HCT116 (cell line): ENCODE results near the gene MED14. TPM values are rescaled to one million over a fixed set of nuclear protein-coding genes. Genes with fewer than 3 reads are reported as not detected.

Experiments
- ATAC-seq: fragments of 200-7000 bp; cut with Tn5 transposase; 2 replicates; pipeline ENCODE4 v1.9.1; 2020; ENCODE audit warnings: mild to moderate bottlenecking, moderate library complexity
- BruUV-seq: library from RNA; stranded (reverse); fragments of 400-500 nt; replicated peaks from 2 replicates; lab custom pipeline; 2021; lab: Mats Ljungman, UMichigan
- CTCF ChIA-PET: fragments of 300-600 bp; sonication (Branson Sonifier 250); formaldehyde crosslinking; loops from one replicate; lab custom pipeline; 2021; ENCODE audit warnings: antibody characterized with exemption; lab: Charles Lee
- POLR2A ChIA-PET: fragments of 300-600, 350-600 bp; sonication (Branson Sonifier 250); formaldehyde crosslinking; loops from one replicate; lab custom pipeline; 2021; ENCODE audit warnings: antibody characterized with exemption; lab: Charles Lee
- RAD21 ChIA-PET, 2 experiments: fragments of 300-600 bp; sonication (Branson Sonifier 250); formaldehyde crosslinking; loops; one replicate each; lab custom pipeline; 2023; ENCODE audit warnings: low total read pairs in 2 of 2; ENCODE audit not compliant: uncharacterized antibody in 2 of 2, unreplicated experiment in 2 of 2, low non-redundant PET in 1 of 2; lab: Charles Lee
- DNase-seq: peaks from one replicate; pipeline ENCODE4 v3.0.0-alpha.2; 2010; ENCODE audit warnings: low read depth, low spot score
- H2AFZ ChIP-seq: fragments of 200-600 bp; shearing (Covaris generic), sonication (generic); 2 replicates; pipeline ENCODE4 v1.6.1; 2017; ENCODE audit warnings: low read depth, mixed run types, mixed read lengths, antibody characterized with exemption, low read length; ENCODE audit not compliant: poor library complexity, severe bottlenecking
- H3K27ac ChIP-seq: 2 replicates; pipeline ENCODE4 v1.5.1; 2012; ENCODE audit warnings: low read depth, low read length
- H3K27me3 ChIP-seq: fragments of 200-600 bp; sonication (generic); 2 replicates; pipeline ENCODE4 v1.6.1; 2016; ENCODE audit warnings: mixed run types, low read length, mixed read lengths; ENCODE audit not compliant: insufficient read depth
- H3K36me3 ChIP-seq, 2 experiments: fragments of 200-500 bp in 1 of 2; fragments of 200-600 bp in 1 of 2; sonication (Bioruptor generic) in 1 of 2; sonication (generic) in 1 of 2; 2 replicates each; pipeline versions ENCODE4 v1.5.1 to v1.6.1; 2014 to 2016; ENCODE audit warnings: low read length in 2 of 2, inconsistent platforms in 1 of 2, mixed read lengths in 1 of 2, mixed run types in 1 of 2; ENCODE audit not compliant: insufficient read depth in 2 of 2, control insufficient read depth in 1 of 2
- H3K4me1 ChIP-seq, 2 experiments: fragments of 200-600 bp in 1 of 2; sonication (generic) in 1 of 2; 2 replicates each; pipeline versions ENCODE4 v1.5.1 to v1.6.1; 2012 to 2017; ENCODE audit warnings: low read length in 2 of 2, inconsistent platforms in 1 of 2, mild to moderate bottlenecking in 1 of 2, mixed read lengths in 1 of 2, mixed run types in 1 of 2, moderate library complexity in 1 of 2; ENCODE audit not compliant: insufficient read depth in 2 of 2, control insufficient read depth in 1 of 2
- H3K4me2 ChIP-seq: fragments of 200-600 bp; sonication (generic); 2 replicates; pipeline ENCODE4 v1.6.1; 2017; ENCODE audit warnings: mixed run types, low read length, mixed read lengths
- H3K4me3 ChIP-seq, 2 experiments: fragments of 200-600 bp in 1 of 2; sonication (generic) in 1 of 2; replicated peaks in 1 of 2; 2 replicates each; pipeline ENCODE4 v1.5.1; 2011 to 2016; ENCODE audit warnings: low read length in 2 of 2, control low read depth in 1 of 2, low read depth in 1 of 2, mild to moderate bottlenecking in 1 of 2, mixed read lengths in 1 of 2, mixed run types in 1 of 2
- H3K79me2 ChIP-seq: fragments of 200-600 bp; sonication (generic); 2 replicates; pipeline ENCODE4 v1.6.1; 2017; ENCODE audit warnings: mild to moderate bottlenecking, mixed run types, low read length, moderate library complexity, mixed read lengths; ENCODE audit not compliant: insufficient read depth
- H3K9ac ChIP-seq: fragments of 200-600 bp; sonication (generic); 2 replicates; pipeline ENCODE4 v1.6.1; 2016; ENCODE audit warnings: low read length, mixed read lengths
- H3K9me2 ChIP-seq: fragments of 200-600 bp; sonication (generic), shearing (Covaris generic); 2 replicates; pipeline ENCODE4 v1.6.1; 2017; ENCODE audit warnings: mixed run types, mild to moderate bottlenecking, moderate library complexity; ENCODE audit not compliant: insufficient read depth
- H3K9me3 ChIP-seq, 2 experiments: fragments of 200-500 bp in 1 of 2; fragments of 200-600 bp in 1 of 2; sonication (Bioruptor generic) in 1 of 2; sonication (generic) in 1 of 2; 2 replicates each; pipeline ENCODE4 v1.6.1; 2014 to 2017; ENCODE audit warnings: low read length in 2 of 2, mixed read lengths in 2 of 2, inconsistent platforms in 1 of 2, low read depth in 1 of 2, mild to moderate bottlenecking in 1 of 2, mixed run types in 1 of 2, moderate library complexity in 1 of 2; ENCODE audit not compliant: control insufficient read depth in 1 of 2, insufficient read depth in 1 of 2
- H4K20me1 ChIP-seq: fragments of 200-600 bp; sonication (generic), shearing (Covaris generic); 2 replicates; pipeline ENCODE4 v1.6.1; 2017; ENCODE audit warnings: mixed run types, mild to moderate bottlenecking, moderate library complexity; ENCODE audit not compliant: insufficient read depth
- CTCF ChIP-seq, 3 experiments: fragments of 200-600 bp in 1 of 3; sonication (generic) in 1 of 3; IDR thresholded peaks in 2 of 3; conservative IDR thresholded peaks in 1 of 3; 2 replicates each; pipeline ENCODE4 v1.5.1; 2012 to 2017; ENCODE audit warnings: low read depth in 2 of 3, low read length in 2 of 3, antibody characterized with exemption in 1 of 3, borderline replicate concordance in 1 of 3, control low read depth in 1 of 3, mild to moderate bottlenecking in 1 of 3, mixed read lengths in 1 of 3, mixed run types in 1 of 3, moderate library complexity in 1 of 3; ENCODE audit not compliant: insufficient read depth in 1 of 3
- FOSL1 ChIP-seq: IDR thresholded peaks from 2 replicates; pipeline ENCODE4 v1.6.1; 2012; ENCODE audit warnings: low read depth
- TCF7L2 ChIP-seq: IDR thresholded peaks from 2 replicates; pipeline ENCODE4 v1.7.0; 2011; ENCODE audit warnings: borderline replicate concordance, inconsistent platforms; ENCODE audit not compliant: insufficient read depth, insufficient read length; ENCODE audit errors: extremely low read depth
- YY1 ChIP-seq: IDR thresholded peaks from 2 replicates; pipeline ENCODE4 v1.6.1; 2011; ENCODE audit warnings: low read length, low read depth, moderate library complexity, mild to moderate bottlenecking; ENCODE audit not compliant: insufficient replicate concordance; ENCODE audit errors: extremely low read depth
- ZBTB33 ChIP-seq: IDR thresholded peaks from 2 replicates; pipeline ENCODE4 v1.6.1; 2011; ENCODE audit warnings: mild to moderate bottlenecking, low read length, moderate library complexity; ENCODE audit not compliant: insufficient replicate concordance; ENCODE audit errors: extremely low read depth
- intact Hi-C: fragments of 100-400 bp; cut with micrococcal nuclease; formaldehyde crosslinking; loops from 2 replicates; pipeline ENCODE4 v1.10.0; 2022
- total RNA-seq: library from RNA; stranded (reverse); gene quantifications from one replicate; pipeline ENCODE4 v1.2.1, GENCODE V29; 2021; ENCODE audit not compliant: unreplicated experiment

MED14 gene
- total RNA-seq, 1 experiment from 2014 or later = 51.8 TPM

- TF ChIP-seq ZBTB33 (no peak), CTCF (IDR thresholded peaks at IDR 0.05 in 2 of 3, conservative IDR thresholded peaks at IDR 0.05 in 1 of 3; ENCODE audit: borderline replicate concordance in 1 of 3, insufficient read depth in 1 of 3, low read depth in 2 of 3, low read length in 2 of 3) (no peak)
Observed at GRCh38 chrX:40748977-40749376, 13.6 kb upstream of the MED14 start (continued).

GRCh38 chrX:40746521-40746920, 11.2 kb upstream of the MED14 start:
- Histone ChIP-seq H2AFZ (no peak overlapping the region), H3K4me2 (no peak overlapping the region), H3K79me2 (no peaks in the 10 kb centered on the region), H3K9ac (no peak overlapping the region)
- CTCF ChIA-PET = no interaction called here
- BruUV-seq = no TSS peak
- TF ChIP-seq FOSL1 = no peak
- TF ChIP-seq YY1 = no peak
- TF ChIP-seq TCF7L2 = no peak
- TF ChIP-seq, all 23 proteins: peak for 0
- H3K36me3 ChIP-seq = no peaks in the 10 kb centered on the region
- H3K9me3 ChIP-seq = no peaks in the 10 kb centered on the region
- H4K20me1 ChIP-seq = no peaks in the 10 kb centered on the region
- intact Hi-C loops = no loop called here
- ATAC-seq (no peak), DNase-seq (no peak)
- POLR2A ChIA-PET = no interaction called here
- no peak overlapping the region for H3K4me3 ChIP-seq
- no peaks in the 10 kb centered on the region for H3K4me1 ChIP-seq
- RAD21 ChIA-PET = no interaction called here
- H3K27me3 ChIP-seq = no peaks in the 10 kb centered on the region
- H3K27ac ChIP-seq = no peak overlapping the region
- H3K9me2 ChIP-seq = no peaks in the 10 kb centered on the region
